Activated naive CD4-positive, alpha-beta T cell treated with anti-CD3 and anti-CD28 coated beads, Interleukin-2, amount 10 ng/mL, durations not matched to agents 7 days and 5 days (primary cell): ENCODE measurements around the gene LILRB5.
"Not testable (repeated sequence)": the region's sequence is repeated elsewhere in the genome, so short reads cannot be mapped to it uniquely, and the experiment has no call there.

Experiments used
- CTCF ChIA-PET: fragments of 350-600 bp; sonication (Branson Sonifier 250); formaldehyde crosslinking; loops from one replicate; lab custom pipeline; 2021; ENCODE audit warnings: antibody characterized with exemption; lab: Charles Lee
- DNase-seq: peaks from one replicate; pipeline ENCODE4 v3.0.0-alpha.2; 2020
- H3K27ac Mint-ChIP-seq: one replicate; pipeline ENCODE4 v1.8.0; 2021; ENCODE audit warnings: mild to moderate bottlenecking, moderate library complexity, mixed read lengths
- H3K27me3 Mint-ChIP-seq: one replicate; pipeline ENCODE4 v1.8.0; 2021; ENCODE audit warnings: mild to moderate bottlenecking, mixed read lengths
- H3K36me3 Mint-ChIP-seq: one replicate; pipeline ENCODE4 v1.8.0; 2021; ENCODE audit warnings: mixed read lengths
- H3K4me1 Mint-ChIP-seq: one replicate; pipeline ENCODE4 v1.8.0; 2021; ENCODE audit warnings: mixed read lengths
- H3K4me3 Mint-ChIP-seq: one replicate; pipeline ENCODE4 v1.8.0; 2021; ENCODE audit warnings: mild to moderate bottlenecking, moderate library complexity, mixed read lengths
- H3K9me3 Mint-ChIP-seq: one replicate; pipeline ENCODE4 v1.8.0; 2021; ENCODE audit warnings: mixed read lengths

Gene LILRB5

DNA sequence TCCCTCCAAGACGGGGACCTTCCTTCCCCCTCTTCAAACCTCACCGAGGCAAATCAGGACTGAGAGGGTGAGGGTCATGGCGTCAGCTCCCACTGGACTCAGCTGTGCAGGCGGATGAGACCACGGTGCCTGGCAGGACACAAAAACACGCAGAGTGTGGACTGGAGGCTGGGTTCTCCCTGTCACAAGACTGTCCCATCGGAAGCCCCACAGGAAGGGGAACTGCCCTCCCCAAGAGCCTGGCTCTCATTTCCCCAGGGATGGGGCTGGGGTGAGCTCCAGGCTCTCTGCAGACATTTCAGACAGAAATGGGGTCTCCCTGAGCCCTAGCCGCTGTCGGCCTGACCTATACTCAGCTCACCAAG is at the start of gene LILRB5:
Gene LILRB5 (minus strand): TSS at position 158 of the 365 bp plus-strand sequence. CDS start 80 bp downstream, at position 78.
- DNase-seq, result no peak
- CTCF ChIA-PET, result interaction anchor here (0.8 to 2.1 kb wide), 2 partner anchors 9 to 1383 kb away, joined by 3 to 8 read pairs; no protein-coding TSS in a partner anchor
- peaks cover 49% of the 10 kb centered on the region for H3K27me3 Mint-ChIP-seq
- no peak within 1 kb of the TSS for H3K4me3 Mint-ChIP-seq
- no peaks in the 10 kb centered on the region for H3K36me3 Mint-ChIP-seq
- H3K9me3 Mint-ChIP-seq, result no peaks in the 10 kb centered on the region
- no peak within 1 kb of the TSS for H3K27ac Mint-ChIP-seq
- no peaks in the 10 kb centered on the region for H3K4me1 Mint-ChIP-seq

DNA sequence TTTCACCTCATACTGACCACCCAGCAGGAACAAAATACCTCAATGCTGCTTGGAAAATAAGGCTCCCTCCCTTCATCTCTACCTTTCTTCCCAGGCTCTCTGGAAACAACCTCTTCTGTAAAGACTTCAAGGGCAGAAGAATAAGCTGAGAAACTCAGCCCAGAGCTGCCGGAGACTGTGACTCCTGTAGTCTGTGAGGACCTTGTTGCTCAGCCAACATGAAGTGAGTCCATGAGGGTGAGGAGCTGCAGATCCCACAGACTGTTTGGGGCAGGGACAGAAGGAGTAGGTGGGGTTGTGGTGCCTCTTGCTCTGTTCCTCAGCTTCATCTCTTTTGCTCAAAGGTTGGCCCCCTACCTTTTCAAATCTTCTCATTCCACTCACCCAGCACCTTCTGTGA is 48.1 kb upstream of the LILRB5 start:
- no peak for DNase-seq
- H3K9me3 Mint-ChIP-seq, result no peaks in the 10 kb centered on the region
- no peak overlapping the region for H3K27ac Mint-ChIP-seq
- CTCF ChIA-PET, result no interaction called here
- peaks cover 25% of the 10 kb centered on the region for H3K4me1 Mint-ChIP-seq
- H3K4me3 Mint-ChIP-seq, result no peak overlapping the region
- no peaks in the 10 kb centered on the region for H3K36me3 Mint-ChIP-seq
- peaks cover 51% of the 10 kb centered on the region for H3K27me3 Mint-ChIP-seq

DNA sequence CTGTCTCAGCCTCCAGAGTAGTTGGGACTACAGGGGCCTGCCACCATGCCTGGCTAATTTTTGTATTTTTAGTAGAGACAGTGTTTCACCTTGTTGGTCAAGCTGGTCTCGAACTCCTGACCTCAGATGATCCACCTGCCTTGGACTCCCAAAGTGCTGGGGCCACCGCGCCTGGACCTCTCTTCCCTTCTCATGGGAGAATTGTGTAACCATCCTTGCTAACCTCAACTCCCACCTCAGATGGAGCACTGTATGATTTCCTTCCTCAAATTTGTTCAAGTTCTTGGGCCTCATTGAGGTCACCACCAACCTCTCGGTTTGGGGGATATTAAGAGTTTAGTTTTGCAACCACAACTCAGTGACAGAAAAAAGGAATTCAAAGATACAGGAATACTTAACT is 45.2 kb upstream of the LILRB5 start:
- no peaks in the 10 kb centered on the region for H3K9me3 Mint-ChIP-seq
- CTCF ChIA-PET, result no interaction called here
- peaks cover 25% of the 10 kb centered on the region for H3K4me1 Mint-ChIP-seq
- no peak overlapping the region for H3K4me3 Mint-ChIP-seq
- no peaks in the 10 kb centered on the region for H3K36me3 Mint-ChIP-seq
- no peak overlapping the region for H3K27ac Mint-ChIP-seq
- DNase-seq, result no peak
- H3K27me3 Mint-ChIP-seq, result peaks cover 60% of the 10 kb centered on the region

DNA sequence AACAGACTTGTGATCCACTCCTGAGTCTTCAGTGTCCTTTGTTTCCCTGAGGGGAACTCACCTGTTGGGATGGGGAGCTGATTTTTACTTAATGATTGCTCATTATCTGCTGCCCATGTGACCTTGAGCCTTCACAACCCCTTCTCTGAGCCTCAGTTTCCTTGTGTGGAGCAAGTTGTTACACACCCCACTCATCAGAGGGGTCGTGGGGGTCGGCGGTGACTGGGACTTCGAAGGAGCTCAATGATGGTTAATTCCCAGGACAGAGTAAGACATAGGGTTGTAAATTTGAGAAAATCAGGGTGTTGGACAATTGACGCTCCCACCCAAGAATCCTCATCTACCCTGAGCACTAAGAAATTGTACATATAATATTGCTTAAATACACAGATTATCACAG is 42.4 kb upstream of the LILRB5 start:
- Mint-ChIP-seq H3K4me1 (peaks cover 17% of the 10 kb centered on the region), H3K27ac (no peak overlapping the region), H3K9me3 (no peaks in the 10 kb centered on the region), H3K4me3 (no peak overlapping the region), H3K27me3 (peaks cover 36% of the 10 kb centered on the region), H3K36me3 (no peaks in the 10 kb centered on the region)
- CTCF ChIA-PET, result interaction anchor here (3.8 kb wide), 1 partner anchor 34 kb away, joined by 16 read pairs; no protein-coding TSS in a partner anchor
- no peak for DNase-seq

DNA sequence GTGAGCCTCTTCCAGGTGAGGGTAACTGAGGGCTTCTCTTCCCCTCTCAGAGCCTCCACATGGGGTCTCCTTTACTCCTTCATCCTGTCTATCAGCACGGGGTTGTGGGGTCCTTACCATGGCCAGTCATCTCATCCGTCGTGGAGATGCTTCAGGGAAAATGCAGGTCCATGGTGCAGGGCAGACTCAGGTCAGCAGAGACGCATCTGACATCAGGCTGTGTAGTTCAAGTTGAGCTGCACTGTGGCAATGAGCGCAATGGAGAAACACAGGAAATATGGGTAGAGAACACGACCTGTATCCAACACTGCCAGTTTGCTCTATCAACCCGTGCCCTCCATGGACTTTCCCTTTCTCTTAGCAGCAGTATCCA is 42.0 kb upstream of the LILRB5 start:
- H3K27ac Mint-ChIP-seq, result no peak overlapping the region

DNA sequence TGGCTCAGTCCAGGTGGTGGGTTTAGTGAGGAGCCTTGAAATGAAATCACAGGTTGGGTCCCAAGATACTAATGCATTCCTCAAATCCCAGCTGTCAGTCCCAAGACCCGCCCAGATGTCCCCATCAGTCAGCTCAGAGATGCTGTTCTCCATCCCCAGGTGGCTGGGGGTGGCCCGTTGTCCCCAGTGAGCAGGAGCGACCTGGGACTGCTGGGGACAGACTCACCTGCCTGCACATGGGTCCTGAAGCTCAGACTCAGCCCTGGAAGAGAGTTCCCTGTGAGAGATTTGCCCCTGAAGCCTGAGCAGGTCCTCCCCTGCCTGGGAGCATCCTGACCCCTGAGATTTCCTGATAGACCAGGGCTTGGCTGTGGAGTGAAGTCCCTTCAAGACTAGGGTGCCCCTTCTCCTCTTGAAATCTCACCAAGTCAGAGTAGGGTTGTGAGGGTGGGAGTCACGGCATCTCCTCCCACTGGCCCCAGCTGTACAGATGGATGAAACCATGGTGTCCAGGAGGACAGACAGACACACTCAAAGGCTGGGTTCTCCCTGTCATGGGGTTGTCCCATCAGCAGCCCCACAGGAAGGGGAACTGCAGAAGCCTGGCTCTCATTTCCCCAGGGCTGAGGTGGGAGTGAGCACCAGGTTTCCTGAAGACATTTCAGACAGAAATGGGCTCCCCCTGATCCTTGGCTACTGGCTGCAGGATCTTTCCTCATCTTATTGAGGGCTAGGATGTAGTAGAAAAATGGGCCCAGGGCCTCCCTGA is 41.5 kb upstream of the LILRB5 start:
- CTCF ChIA-PET, result interaction anchor here (3.8 kb wide), 1 partner anchor 33 kb away, joined by 16 read pairs; no protein-coding TSS in a partner anchor
- Mint-ChIP-seq H3K4me1 (peaks cover 7% of the 10 kb centered on the region), H3K27me3 (peaks cover 42% of the 10 kb centered on the region), H3K27ac (no peak overlapping the region), H3K9me3 (no peaks in the 10 kb centered on the region), H3K36me3 (no peaks in the 10 kb centered on the region), H3K4me3 (no peak overlapping the region)
- no peak for DNase-seq

More for the DNA sequence above, 42.0 kb upstream of the LILRB5 start:
- CTCF ChIA-PET, result interaction anchor here (3.8 kb wide), 1 partner anchor 33 kb away, joined by 16 read pairs; no protein-coding TSS in a partner anchor
- H3K4me3 Mint-ChIP-seq, result no peak overlapping the region
- peaks cover 13% of the 10 kb centered on the region for H3K4me1 Mint-ChIP-seq
- no peak for DNase-seq
- no peaks in the 10 kb centered on the region for H3K9me3 Mint-ChIP-seq
- H3K27me3 Mint-ChIP-seq, result peaks cover 37% of the 10 kb centered on the region
- no peaks in the 10 kb centered on the region for H3K36me3 Mint-ChIP-seq

DNA sequence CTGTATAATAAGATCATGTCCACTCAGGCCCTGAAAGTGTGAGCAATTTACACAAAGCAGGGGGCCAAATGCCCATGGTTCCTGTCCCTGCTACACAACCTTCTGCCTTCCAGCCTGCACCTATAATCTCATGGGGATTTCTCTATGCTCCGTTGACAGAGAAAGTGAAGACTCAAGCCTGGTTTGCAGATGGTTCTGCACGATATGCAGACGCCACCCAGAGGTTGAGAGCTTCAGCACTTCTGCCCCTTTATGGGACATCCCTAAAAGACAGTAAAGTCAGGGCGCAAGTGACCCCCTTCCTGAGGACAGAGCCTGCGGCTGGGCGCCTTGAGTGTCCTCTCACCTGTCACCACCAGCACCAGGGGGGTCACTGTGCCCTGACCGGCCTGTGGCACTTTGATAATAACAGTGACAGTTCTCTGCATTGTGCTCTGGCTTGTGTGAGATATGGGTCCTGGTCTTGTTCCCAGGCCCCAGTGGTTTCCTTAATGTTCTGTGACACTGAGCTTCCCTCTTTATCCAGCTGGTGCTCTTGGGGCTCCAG is 40.8 kb upstream of the LILRB5 start:
- Mint-ChIP-seq H3K27ac (no peak overlapping the region), H3K4me1 (peaks cover 2% of the 10 kb centered on the region), H3K4me3 (no peak overlapping the region), H3K27me3 (peaks cover 49% of the 10 kb centered on the region), H3K9me3 (no peaks in the 10 kb centered on the region), H3K36me3 (no peaks in the 10 kb centered on the region)
- no peak for DNase-seq
- CTCF ChIA-PET, result interaction anchor here (3.8 kb wide), 1 partner anchor 32 kb away, joined by 16 read pairs; no protein-coding TSS in a partner anchor

DNA sequence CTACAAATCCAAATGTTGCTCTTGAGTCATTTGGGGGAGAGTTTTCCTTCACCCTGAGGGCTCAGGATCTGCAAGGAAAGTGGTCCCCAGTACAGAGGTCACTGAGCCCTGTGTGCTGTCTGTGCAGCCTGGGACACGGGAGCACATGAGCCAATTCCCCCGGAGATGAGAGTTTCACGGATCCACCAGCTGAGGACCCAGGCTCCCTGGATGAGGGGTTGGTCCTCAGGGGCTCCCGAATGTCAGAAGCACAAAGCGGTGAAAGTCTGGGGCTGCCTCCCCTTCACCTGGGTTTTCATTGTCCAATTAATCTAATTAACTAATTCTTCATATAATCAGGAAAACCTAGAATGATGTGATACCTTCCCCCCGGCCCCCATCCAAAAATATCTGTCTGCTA is 37.5 kb upstream of the LILRB5 start:
- Mint-ChIP-seq H3K27ac (no peak overlapping the region), H3K9me3 (no peaks in the 10 kb centered on the region), H3K36me3 (no peaks in the 10 kb centered on the region), H3K4me3 (no peak overlapping the region), H3K27me3 (peaks cover 37% of the 10 kb centered on the region), H3K4me1 (no peaks in the 10 kb centered on the region)
- CTCF ChIA-PET, result no interaction called here
- DNase-seq, result no peak

DNA sequence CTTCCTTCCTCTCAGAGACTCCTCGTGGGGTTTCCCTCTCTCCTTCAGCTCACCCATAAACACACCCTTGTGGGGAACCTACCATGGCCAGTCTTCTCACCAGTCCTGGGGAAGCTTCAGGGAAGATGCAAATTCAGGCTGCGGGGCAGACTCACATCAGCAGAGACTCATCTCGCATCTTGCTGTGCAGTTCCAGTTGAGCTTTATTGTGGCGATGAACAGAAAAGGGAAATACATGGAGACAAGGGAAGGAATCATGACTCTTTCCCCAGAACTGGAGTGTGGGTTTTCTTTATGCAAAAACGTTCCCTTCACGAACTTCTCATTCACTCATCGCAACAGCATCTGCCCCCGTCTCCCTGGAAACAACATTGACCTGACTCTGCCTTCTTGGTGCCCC is 32.1 kb upstream of the LILRB5 start:
- H3K4me1 Mint-ChIP-seq, CTCF ChIA-PET, H3K36me3 Mint-ChIP-seq: not testable (repeated sequence)

DNA sequence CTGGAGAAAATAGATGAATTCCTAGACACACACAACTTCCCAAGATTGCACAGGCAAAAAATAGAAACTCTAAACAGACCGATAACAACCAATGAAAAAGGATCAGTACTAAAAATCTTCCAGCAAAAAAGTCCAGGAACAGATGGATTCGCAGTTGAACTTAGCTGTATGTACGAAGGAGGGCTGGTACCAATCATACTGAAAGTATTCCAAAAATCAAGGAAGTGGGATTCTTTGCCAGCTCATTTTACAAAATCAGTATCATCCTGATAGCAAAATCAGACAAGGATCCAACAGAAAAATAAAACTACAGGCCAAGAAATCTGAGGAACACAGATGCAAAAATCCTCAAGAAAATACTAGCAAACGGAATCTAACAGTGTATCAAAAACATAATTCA is 30.4 kb upstream of the LILRB5 start:
- Mint-ChIP-seq H3K9me3 (no peaks in the 10 kb centered on the region), H3K4me3 (no peak overlapping the region), H3K4me1 (peaks cover 10% of the 10 kb centered on the region), H3K27ac (no peak overlapping the region), H3K27me3 (peaks cover 44% of the 10 kb centered on the region), H3K36me3 (no peaks in the 10 kb centered on the region)
- DNase-seq, result no peak
- CTCF ChIA-PET, result no interaction called here

More for the DNA sequence above, 32.1 kb upstream of the LILRB5 start:
- not testable (repeated sequence) for H3K9me3 Mint-ChIP-seq, H3K27ac Mint-ChIP-seq, DNase-seq, H3K4me3 Mint-ChIP-seq
- peaks cover 39% of the 10 kb centered on the region for H3K27me3 Mint-ChIP-seq

DNA sequence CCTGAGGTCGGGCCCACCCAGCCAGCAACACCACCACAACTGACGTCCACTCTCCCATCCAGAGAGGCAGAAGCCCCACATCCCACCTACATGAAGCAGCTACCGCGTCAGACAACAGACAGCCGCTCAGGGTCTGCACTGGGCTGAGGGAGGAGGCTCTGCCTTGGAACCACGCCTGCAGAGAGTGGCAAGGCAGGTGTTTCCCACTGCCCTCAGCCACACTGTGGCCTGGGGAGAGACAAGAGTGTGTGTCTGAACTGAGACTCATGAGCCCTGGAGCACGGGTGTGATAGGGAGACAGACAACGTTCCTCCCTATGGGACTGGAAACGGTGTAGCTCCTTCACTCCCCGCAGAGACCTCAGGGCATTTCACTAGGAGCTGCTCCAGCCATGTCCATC is 29.2 kb upstream of the LILRB5 start:
- H3K4me3 Mint-ChIP-seq, H3K9me3 Mint-ChIP-seq, CTCF ChIA-PET, DNase-seq, H3K27ac Mint-ChIP-seq, H3K36me3 Mint-ChIP-seq: not testable (repeated sequence)
- Mint-ChIP-seq H3K27me3 (peaks cover 55% of the 10 kb centered on the region), H3K4me1 (peaks cover 13% of the 10 kb centered on the region)

DNA sequence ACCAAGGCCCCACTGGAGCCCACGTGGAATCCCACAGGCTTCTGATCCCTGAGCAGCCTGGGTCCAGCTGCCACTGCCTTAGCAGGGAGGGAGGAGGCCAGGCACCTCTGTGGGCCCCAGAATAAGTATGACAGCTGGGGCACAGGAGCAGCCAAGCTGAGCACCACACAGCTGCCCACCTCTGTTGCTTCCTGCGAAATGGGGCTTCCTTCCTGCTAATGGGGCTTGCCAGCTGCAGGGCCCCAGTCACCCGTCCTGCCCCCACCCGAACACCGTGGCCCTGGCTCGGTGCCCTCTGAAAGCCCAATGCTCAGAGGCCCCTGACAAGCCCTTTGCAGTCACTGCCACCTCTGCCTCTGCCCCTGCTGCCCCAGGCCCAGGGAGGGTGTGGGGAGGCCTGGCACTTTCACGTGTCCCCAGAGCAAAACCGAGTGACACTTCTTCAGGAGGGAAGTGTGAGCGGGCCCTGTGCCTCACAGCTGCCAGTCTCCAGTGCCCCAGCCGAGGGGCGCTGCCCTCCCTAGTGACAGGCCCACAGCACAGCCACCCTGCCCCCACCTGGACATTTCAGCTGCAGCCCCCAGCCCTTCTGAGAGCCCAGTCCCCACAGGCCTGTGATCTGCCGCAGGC is 28.5 kb upstream of the LILRB5 start:
- CTCF ChIA-PET, DNase-seq, H3K9me3 Mint-ChIP-seq, H3K27ac Mint-ChIP-seq, H3K4me3 Mint-ChIP-seq, H3K36me3 Mint-ChIP-seq: not testable (repeated sequence)
- Mint-ChIP-seq H3K27me3 (peaks cover 62% of the 10 kb centered on the region), H3K4me1 (peaks cover 13% of the 10 kb centered on the region)

DNA sequence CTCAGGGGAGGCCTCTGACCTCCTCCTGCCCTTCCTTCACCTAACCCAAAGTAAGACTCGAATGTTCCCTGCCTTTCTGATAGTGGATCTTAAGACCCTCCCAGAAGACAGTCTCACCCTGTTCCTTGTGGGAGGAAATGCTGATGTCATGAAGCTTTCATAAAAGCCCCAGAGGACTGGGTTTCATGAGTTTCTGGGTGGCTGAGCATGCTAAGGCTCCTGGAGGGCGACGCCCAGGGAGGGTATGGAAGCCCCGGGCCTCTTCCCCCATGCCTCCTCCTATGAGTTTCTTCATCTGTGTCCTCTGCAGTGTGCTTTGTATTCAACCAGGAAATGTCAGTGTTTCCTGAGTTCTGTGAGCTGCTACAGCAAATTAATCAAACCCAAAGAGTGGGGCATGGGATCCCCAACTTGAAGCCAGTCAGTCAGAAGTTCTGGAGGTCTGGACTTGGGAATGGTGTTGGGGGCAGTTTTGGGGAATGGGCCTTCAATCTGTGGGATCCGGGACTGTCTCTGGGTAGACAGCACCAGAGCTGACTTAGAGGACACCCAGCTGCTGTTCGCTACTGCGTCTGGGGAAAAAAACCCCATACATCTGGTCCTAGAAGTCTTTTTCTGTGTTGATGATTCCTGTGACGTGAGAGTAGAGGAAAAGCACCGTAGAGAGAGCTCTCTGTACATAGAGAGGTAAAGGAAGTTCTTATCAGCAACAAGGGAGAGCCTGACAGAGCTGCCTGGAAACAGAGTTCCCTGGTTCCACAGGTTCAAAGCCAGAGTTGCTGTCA is 25.8 kb upstream of the LILRB5 start:
- no peaks in the 10 kb centered on the region for H3K36me3 Mint-ChIP-seq
- CTCF ChIA-PET, result interaction anchor here (0.6 to 1.2 kb wide), 2 partner anchors 16 to 185 kb away, joined by 3 to 5 read pairs; no protein-coding TSS in a partner anchor
- no peak for DNase-seq
- H3K27ac Mint-ChIP-seq, result no peak overlapping the region
- H3K4me3 Mint-ChIP-seq, result no peak overlapping the region
- no peaks in the 10 kb centered on the region for H3K9me3 Mint-ChIP-seq
- peaks cover 13% of the 10 kb centered on the region for H3K4me1 Mint-ChIP-seq
- peaks cover 78% of the 10 kb centered on the region for H3K27me3 Mint-ChIP-seq

DNA sequence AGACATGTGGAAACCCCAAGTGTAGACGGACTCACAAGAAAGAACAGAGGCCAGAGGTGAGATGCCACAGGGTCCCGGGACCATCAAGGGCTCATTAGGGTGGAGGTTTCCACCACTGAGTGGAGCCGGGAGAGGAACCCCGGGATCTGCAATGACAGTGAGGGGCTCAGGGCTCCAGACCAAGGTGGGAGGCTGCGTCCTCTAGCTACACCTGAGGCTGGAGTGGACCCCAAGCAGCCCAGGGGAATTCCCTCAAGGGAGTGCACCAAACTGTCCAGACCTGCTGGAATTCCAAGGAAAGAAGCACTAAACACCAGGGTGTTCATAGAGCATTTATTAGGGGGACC is 24.6 kb upstream of the LILRB5 start:
- H3K4me1 Mint-ChIP-seq, result peaks cover 13% of the 10 kb centered on the region
- CTCF ChIA-PET, H3K36me3 Mint-ChIP-seq, DNase-seq, H3K9me3 Mint-ChIP-seq, H3K27ac Mint-ChIP-seq, H3K4me3 Mint-ChIP-seq: not testable (repeated sequence)
- peaks cover 75% of the 10 kb centered on the region for H3K27me3 Mint-ChIP-seq
